Coronary artery (tissue), 2 donors: ENCODE results near the gene CDH13.

Source experiments
- DNase-seq: peaks from one replicate; pipeline ENCODE4 v3.0.0-alpha.2; 2017; ENCODE audit warnings: low spot score
- H3K27ac ChIP-seq, 2 donors: fragments of 200-600 bp; sonication (generic); one replicate each; pipeline ENCODE4 v1.5.1; 2016 to 2019
- H3K4me3 ChIP-seq: fragments of 200-600 bp; sonication (generic); 2 replicates; pipeline ENCODE4 v1.5.1; 2016; ENCODE audit warnings: mild to moderate bottlenecking, moderate library complexity
- TF ChIP-seq, protein P1 (sequence below): fragments of 200-600 bp; sonication (generic); IDR thresholded peaks from one replicate; pipeline ENCODE4 v1.5.1; 2019; ENCODE audit warnings: antibody characterized with exemption

The CDH13 gene

DNA sequence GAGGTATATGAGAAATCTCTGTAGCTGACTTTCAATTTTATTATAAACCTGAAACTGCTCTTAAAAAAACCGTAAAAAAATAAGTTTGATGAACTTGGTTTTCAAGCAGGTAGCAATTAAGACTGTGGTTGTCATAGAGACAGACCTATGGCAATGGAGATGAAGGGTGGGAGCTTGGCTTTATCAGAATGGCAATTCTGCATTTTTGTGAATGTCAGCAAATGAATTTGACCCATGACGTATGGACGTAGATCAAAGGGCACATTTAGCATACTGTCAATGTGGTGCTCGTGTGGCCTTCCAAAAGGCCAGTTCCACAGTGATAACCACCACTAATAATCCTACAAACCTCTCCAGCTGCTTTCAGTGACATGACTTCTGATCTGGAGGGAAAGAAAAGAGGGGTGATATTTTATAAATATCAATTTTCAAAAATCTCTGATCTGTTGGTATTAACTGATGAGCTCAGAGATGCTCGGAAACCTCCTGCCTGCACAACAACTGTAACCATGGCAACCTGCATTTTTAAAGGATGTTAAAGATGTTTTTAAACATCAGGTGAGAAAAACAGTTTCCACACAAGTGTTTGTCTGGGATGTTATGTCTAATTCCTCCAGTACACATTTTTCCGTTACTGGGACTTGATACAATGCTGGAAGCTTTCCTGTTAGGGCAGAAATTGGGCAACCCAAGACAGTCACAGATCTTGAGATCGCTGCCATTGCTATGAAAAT is 533.7 kb downstream of the CDH13 start:
- TF ChIP-seq, protein P1, sequence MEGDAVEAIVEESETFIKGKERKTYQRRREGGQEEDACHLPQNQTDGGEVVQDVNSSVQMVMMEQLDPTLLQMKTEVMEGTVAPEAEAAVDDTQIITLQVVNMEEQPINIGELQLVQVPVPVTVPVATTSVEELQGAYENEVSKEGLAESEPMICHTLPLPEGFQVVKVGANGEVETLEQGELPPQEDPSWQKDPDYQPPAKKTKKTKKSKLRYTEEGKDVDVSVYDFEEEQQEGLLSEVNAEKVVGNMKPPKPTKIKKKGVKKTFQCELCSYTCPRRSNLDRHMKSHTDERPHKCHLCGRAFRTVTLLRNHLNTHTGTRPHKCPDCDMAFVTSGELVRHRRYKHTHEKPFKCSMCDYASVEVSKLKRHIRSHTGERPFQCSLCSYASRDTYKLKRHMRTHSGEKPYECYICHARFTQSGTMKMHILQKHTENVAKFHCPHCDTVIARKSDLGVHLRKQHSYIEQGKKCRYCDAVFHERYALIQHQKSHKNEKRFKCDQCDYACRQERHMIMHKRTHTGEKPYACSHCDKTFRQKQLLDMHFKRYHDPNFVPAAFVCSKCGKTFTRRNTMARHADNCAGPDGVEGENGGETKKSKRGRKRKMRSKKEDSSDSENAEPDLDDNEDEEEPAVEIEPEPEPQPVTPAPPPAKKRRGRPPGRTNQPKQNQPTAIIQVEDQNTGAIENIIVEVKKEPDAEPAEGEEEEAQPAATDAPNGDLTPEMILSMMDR = no peak
- no peak overlapping the region for H3K4me3 ChIP-seq
- H3K27ac ChIP-seq = no peak overlapping the region
- DNase-seq = no peak

- DNase-seq = no peak
These were observed 536.0 kb downstream of the CDH13 start for GRCh38 chr16:83162791-83163190.

GRCh38 chr16:83164816-83165215 is 538.0 kb downstream of the CDH13 start:
- no peak overlapping the region for H3K27ac ChIP-seq
- no peak overlapping the region for H3K4me3 ChIP-seq
- no peak for DNase-seq
- TF ChIP-seq, protein P1 = no peak

More at GRCh38 chr16:83162791-83163190, 536.0 kb downstream of the CDH13 start:
- H3K4me3 ChIP-seq = no peak overlapping the region
- H3K27ac ChIP-seq = no peak overlapping the region
- TF ChIP-seq, protein P1 = no peak

- no peak for DNase-seq
- TF ChIP-seq, protein P1 = no peak
- no peak overlapping the region for H3K27ac ChIP-seq
- no peak overlapping the region for H3K4me3 ChIP-seq
These were observed 544.6 kb downstream of the CDH13 start for GRCh38 chr16:83171396-83171795.

GRCh38 chr16:83174671-83175070 is 547.9 kb downstream of the CDH13 start:
- TF ChIP-seq, protein P1 = no peak
- no peak for DNase-seq
- H3K27ac ChIP-seq = no peak overlapping the region
- no peak overlapping the region for H3K4me3 ChIP-seq

GRCh38 chr16:83176802-83177201 is 550.0 kb downstream of the CDH13 start:
- DNase-seq = no peak
- H3K4me3 ChIP-seq = no peak overlapping the region
- H3K27ac ChIP-seq = no peak overlapping the region
- TF ChIP-seq, protein P1 = no peak

- no peak for DNase-seq
- Histone ChIP-seq H3K27ac (no peak overlapping the region), H3K4me3 (no peak overlapping the region)
- TF ChIP-seq, protein P1 = no peak
These were observed 559.1 kb downstream of the CDH13 start for GRCh38 chr16:83185902-83186301.
